ENCODE data around the gene FBLL1.

The FBLL1 gene

GRCh38 chr5:168528521-168529373, at the start of gene FBLL1:
Gene FBLL1, plus strand, starts transcription at chr5:168529305. Its CDS starts 200 bp downstream, at chr5:168529505.
- peaks cover 47% of the 10 kb centered on the region for H3K27me3 Mint-ChIP-seq
- H3K4me3 Mint-ChIP-seq: peak within 1 kb of the TSS; percentile 72
- H3K9me3 Mint-ChIP-seq: no peaks in the 10 kb centered on the region
- no peaks in the 10 kb centered on the region for H3K36me3 Mint-ChIP-seq (ENCODE audit: low read depth)
- peaks cover 12% of the 10 kb centered on the region for H3K4me1 Mint-ChIP-seq (ENCODE audit: low read depth)
- intact Hi-C loops (cut with micrococcal nuclease): no loop called here
- H3K27ac Mint-ChIP-seq: no peak within 1 kb of the TSS

GRCh38 chr5:168480601-168481000, 48.5 kb upstream of the FBLL1 start:
- Mint-ChIP-seq H3K4me1 (ENCODE audit: low read depth) (peaks cover 7% of the 10 kb centered on the region), H3K27ac (no peak overlapping the region), H3K9me3 (no peaks in the 10 kb centered on the region), H3K4me3 (no peak overlapping the region), H3K27me3 (peaks cover 19% of the 10 kb centered on the region), H3K36me3 (ENCODE audit: low read depth) (no peaks in the 10 kb centered on the region)
- intact Hi-C loops (cut with micrococcal nuclease): no loop called here

DNA sequence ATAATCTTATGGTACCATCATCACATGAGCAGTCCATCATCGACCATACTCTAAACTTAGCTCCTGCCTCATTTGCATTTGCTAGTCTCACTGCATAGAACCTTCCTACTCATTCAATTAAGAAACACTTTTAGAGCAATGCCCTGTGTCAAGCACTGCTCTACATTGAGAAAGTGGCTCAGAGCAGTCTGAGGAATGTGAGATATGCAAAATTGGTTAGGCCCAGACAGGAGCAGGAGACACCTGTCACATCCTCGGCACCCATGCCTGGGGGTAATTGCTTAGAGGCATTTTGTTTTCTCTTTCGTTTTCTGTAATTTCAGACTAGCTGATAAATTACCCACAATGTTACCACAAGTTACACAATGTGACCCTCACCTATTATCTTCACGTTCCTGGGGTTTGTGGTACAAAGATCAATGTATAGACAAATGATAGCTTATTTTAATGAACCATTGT, 47.7 kb upstream of the FBLL1 start:
- Mint-ChIP-seq H3K4me1 (ENCODE audit: low read depth) (peaks cover 7% of the 10 kb centered on the region), H3K9me3 (no peaks in the 10 kb centered on the region), H3K27ac (no peak overlapping the region), H3K27me3 (peaks cover 19% of the 10 kb centered on the region), H3K36me3 (ENCODE audit: low read depth) (peaks cover 3% of the 10 kb centered on the region), H3K4me3 (no peak overlapping the region)
- intact Hi-C loops (cut with micrococcal nuclease): no loop called here

- Mint-ChIP-seq H3K4me1 (ENCODE audit: low read depth) (peaks cover 13% of the 10 kb centered on the region), H3K9me3 (no peaks in the 10 kb centered on the region), H3K36me3 (ENCODE audit: low read depth) (peaks cover 12% of the 10 kb centered on the region), H3K27me3 (peaks cover 16% of the 10 kb centered on the region), H3K4me3 (no peak overlapping the region), H3K27ac (no peak overlapping the region)
- intact Hi-C loops (cut with micrococcal nuclease): no loop called here
These were observed 46.7 kb upstream of the FBLL1 start for GRCh38 chr5:168482361-168482760.

- Mint-ChIP-seq H3K36me3 (ENCODE audit: low read depth) (peaks cover 46% of the 10 kb centered on the region), H3K9me3 (no peaks in the 10 kb centered on the region), H3K4me3 (peak within 1 kb of the TSS; percentile 95), H3K4me1 (ENCODE audit: low read depth) (peaks cover 15% of the 10 kb centered on the region), H3K27ac (peak within 1 kb of the TSS; percentile 86), H3K27me3 (peaks cover 13% of the 10 kb centered on the region)
- intact Hi-C loops (cut with micrococcal nuclease): loop anchor here (1.0 kb wide), 2 partner anchors 93 to 217 kb away; partner anchors contain the start of gene PANK3
These were observed 42.8 kb upstream of the FBLL1 start, which contains the start of gene RARS1 for GRCh38 chr5:168486136-168486879. Gene RARS1, plus strand, starts transcription at chr5:168486471. Its CDS starts 28 bp downstream, at chr5:168486499.

- no peak overlapping the region for H3K4me3 Mint-ChIP-seq
- intact Hi-C loops (cut with micrococcal nuclease): no loop called here
- no peaks in the 10 kb centered on the region for H3K9me3 Mint-ChIP-seq
- peaks cover 6% of the 10 kb centered on the region for H3K27me3 Mint-ChIP-seq
- no peak overlapping the region for H3K27ac Mint-ChIP-seq
- peaks cover 24% of the 10 kb centered on the region for H3K4me1 Mint-ChIP-seq (ENCODE audit: low read depth)
- peaks cover 73% of the 10 kb centered on the region for H3K36me3 Mint-ChIP-seq (ENCODE audit: low read depth)
These were observed 40.0 kb upstream of the FBLL1 start for GRCh38 chr5:168489059-168489458.

DNA sequence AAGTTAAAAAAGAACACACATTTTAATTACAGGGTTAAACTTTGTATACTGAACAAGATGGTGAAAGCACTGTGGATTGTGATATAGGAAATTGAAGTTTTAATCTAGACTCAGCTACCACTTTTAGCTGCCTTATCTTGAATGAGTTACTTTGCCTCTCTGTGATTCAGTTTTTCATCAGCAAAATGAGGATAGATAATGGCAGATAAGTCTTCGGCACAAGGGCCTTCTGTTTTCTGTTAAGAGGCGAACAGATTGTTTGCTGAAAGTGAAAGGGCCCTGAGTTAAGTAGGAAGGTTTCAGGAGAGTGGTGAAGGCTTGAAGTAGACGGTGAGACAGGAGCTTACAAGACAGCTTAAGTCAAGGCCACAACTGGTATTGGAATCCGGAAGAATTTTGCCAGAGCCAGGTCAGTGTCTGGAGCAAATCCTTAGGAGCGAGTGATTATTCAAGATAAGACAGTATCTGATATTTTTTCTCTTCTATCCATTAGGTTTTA, 35.0 kb upstream of the FBLL1 start:
- Mint-ChIP-seq H3K4me3 (no peak overlapping the region), H3K4me1 (ENCODE audit: low read depth) (peaks cover 8% of the 10 kb centered on the region), H3K36me3 (ENCODE audit: low read depth) (peaks cover 95% of the 10 kb centered on the region), H3K27me3 (no peaks in the 10 kb centered on the region), H3K9me3 (no peaks in the 10 kb centered on the region), H3K27ac (no peak overlapping the region)
- intact Hi-C loops (cut with micrococcal nuclease): loop anchor here (10.0 kb wide), 1 partner anchor 1211 kb away; no protein-coding TSS in a partner anchor

DNA sequence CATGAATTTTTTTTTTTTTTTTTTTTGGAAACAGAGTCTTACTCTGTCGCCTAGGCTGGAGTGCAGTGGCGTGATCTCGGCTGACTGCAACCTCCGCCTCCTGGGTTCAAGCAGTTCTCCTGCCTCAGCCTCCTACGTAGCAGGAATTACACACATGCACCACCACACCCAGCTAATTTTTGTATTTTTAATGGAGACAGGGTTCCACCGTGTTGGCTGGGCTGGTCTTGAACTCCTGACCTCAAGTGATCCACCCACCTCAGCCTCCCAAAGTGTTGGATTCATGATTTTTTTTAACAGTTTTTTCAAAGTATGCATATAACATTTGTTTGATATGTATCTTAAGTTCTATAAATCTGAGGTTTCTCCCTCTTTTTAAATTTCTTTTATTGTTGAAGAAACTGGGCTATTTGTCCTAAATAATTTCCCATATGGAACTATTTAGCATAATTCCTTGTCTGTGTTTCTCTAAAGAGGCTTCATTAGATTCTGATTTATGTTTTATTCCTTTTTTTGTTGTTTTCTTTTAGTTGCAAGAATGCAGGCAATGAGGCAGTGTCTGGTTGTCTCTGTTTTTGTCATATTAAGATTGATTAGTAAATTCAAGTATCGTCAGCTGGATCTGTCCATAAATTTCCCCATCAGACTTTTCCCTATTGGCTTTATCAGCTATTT, 26.4 kb upstream of the FBLL1 start:
- Mint-ChIP-seq H3K36me3 (ENCODE audit: low read depth) (peaks cover 89% of the 10 kb centered on the region), H3K4me3 (no peak overlapping the region), H3K9me3 (no peaks in the 10 kb centered on the region), H3K27ac (no peak overlapping the region), H3K4me1 (ENCODE audit: low read depth) (no peaks in the 10 kb centered on the region), H3K27me3 (no peaks in the 10 kb centered on the region)
- intact Hi-C loops (cut with micrococcal nuclease): no loop called here

DNA sequence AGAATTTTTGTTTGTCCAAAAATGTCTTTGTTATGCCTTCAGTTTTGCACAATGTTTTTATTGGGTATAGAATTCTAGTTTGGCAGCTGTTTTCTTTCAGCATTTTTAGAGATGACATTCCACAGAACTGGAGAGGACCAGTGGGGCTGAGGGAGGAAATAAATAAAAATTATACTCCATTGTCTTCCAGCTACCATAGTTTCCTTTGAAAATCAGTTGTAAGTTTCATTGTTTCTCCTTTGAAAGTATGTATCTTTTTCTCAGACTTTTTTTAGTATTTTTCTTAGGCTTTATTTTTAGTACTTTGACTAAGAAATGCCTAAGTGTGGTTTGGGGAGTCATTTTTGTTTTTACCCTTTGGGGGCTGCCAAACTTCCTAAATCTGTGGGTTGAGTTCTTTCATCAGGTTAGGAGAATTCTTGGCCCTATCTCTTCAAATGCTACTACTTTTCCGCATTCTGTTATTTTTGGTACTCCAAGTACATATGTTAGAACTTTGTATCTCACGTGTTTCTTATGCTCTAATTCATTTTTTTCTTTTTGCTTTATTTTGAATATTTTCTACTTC, 15.2 kb upstream of the FBLL1 start:
- Mint-ChIP-seq H3K4me3 (no peak overlapping the region), H3K9me3 (peaks cover 32% of the 10 kb centered on the region), H3K27ac (no peak overlapping the region), H3K36me3 (ENCODE audit: low read depth) (peaks cover 100% of the 10 kb centered on the region), H3K4me1 (ENCODE audit: low read depth) (no peaks in the 10 kb centered on the region), H3K27me3 (no peaks in the 10 kb centered on the region)
- intact Hi-C loops (cut with micrococcal nuclease): no loop called here

DNA sequence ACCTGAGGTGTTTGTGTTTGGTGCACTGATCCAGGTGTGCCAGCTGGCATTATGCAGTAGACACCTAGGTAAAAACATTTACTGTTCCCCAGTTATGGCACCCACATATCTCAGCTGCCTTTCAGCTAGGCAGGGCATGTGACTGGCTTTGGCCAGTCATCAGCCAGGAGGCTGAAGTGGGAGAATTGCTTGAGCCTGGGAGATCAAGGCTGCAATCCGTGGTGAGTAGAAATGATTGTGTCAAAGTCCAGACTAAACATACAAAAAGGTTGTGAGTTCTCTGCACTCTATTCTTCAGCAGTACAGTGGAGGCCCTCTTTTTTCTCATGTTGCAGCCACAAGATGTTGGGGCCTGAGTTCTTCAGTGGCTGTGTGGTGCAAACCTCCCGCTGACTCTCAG, 3.2 kb upstream of the FBLL1 start:
- H3K9me3 Mint-ChIP-seq: no peaks in the 10 kb centered on the region
- peaks cover 35% of the 10 kb centered on the region for H3K27me3 Mint-ChIP-seq

GRCh38 chr5:168527756-168528295, 1.3 kb upstream of the FBLL1 start:
- no peaks in the 10 kb centered on the region for H3K9me3 Mint-ChIP-seq
- H3K36me3 Mint-ChIP-seq (ENCODE audit: low read depth): peaks cover 4% of the 10 kb centered on the region
- H3K4me1 Mint-ChIP-seq (ENCODE audit: low read depth): peaks cover 12% of the 10 kb centered on the region
- no peak overlapping the region for H3K4me3 Mint-ChIP-seq
- H3K27me3 Mint-ChIP-seq: peaks cover 47% of the 10 kb centered on the region
- H3K27ac Mint-ChIP-seq: no peak overlapping the region
- intact Hi-C loops (cut with micrococcal nuclease): no loop called here

More for the DNA sequence above, 3.2 kb upstream of the FBLL1 start:
- intact Hi-C loops (cut with micrococcal nuclease): no loop called here
- Mint-ChIP-seq H3K36me3 (ENCODE audit: low read depth) (peaks cover 10% of the 10 kb centered on the region), H3K27ac (no peak overlapping the region), H3K4me3 (no peak overlapping the region), H3K4me1 (ENCODE audit: low read depth) (peaks cover 12% of the 10 kb centered on the region)

DNA sequence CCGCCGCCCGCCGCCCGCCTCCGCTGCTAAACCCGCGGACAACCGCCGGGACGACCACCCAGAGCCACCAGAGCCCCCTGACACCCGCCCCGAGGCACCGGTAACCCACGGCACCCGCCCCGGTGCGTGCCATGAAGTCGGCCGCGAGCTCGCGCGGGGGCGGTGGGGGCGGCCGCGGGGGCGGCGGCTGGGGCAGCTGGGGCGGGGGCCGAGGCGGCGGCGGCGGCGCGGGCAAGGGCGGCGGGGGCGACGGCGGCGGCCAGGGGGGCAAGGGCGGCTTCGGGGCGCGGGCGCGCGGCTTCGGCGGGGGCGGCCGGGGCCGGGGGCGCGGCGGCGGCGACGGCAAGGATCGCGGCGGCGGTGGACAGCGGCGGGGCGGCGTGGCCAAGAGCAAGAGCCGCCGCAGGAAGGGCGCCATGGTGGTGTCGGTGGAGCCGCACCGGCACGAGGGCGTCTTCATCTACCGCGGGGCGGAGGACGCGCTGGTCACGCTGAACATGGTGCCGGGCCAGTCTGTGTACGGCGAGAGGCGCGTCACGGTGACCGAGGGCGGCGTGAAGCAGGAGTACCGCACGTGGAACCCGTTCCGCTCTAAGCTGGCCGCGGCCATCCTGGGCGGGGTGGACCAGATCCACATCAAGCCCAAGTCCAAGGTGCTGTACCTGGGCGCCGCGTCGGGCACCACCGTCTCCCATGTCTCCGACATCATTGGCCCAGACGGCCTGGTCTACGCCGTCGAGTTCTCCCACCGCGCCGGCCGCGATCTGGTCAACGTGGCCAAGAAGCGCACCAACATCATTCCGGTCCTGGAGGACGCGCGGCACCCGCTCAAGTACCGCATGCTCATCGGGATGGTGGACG, 499 bp downstream of the FBLL1 start:
- intact Hi-C loops (cut with micrococcal nuclease): no loop called here
- peak overlapping the region; percentile 72 for H3K4me3 Mint-ChIP-seq
- no peaks in the 10 kb centered on the region for H3K9me3 Mint-ChIP-seq
- peaks cover 47% of the 10 kb centered on the region for H3K27me3 Mint-ChIP-seq
- H3K4me1 Mint-ChIP-seq (ENCODE audit: low read depth): peaks cover 12% of the 10 kb centered on the region
- H3K36me3 Mint-ChIP-seq (ENCODE audit: low read depth): no peaks in the 10 kb centered on the region
- H3K27ac Mint-ChIP-seq: no peak overlapping the region
